ENCODE data around the gene GRIK1.

Gene GRIK1

GRCh38 chr21:29642551-29643245 is 297.1 kb downstream of the GRIK1 start:
- DNase-seq (ENCODE audit: low spot score) = no peak

- no peak for DNase-seq (ENCODE audit: low spot score)
Measured at GRCh38 chr21:29641635-29642550, 297.9 kb downstream of the GRIK1 start.

DNA sequence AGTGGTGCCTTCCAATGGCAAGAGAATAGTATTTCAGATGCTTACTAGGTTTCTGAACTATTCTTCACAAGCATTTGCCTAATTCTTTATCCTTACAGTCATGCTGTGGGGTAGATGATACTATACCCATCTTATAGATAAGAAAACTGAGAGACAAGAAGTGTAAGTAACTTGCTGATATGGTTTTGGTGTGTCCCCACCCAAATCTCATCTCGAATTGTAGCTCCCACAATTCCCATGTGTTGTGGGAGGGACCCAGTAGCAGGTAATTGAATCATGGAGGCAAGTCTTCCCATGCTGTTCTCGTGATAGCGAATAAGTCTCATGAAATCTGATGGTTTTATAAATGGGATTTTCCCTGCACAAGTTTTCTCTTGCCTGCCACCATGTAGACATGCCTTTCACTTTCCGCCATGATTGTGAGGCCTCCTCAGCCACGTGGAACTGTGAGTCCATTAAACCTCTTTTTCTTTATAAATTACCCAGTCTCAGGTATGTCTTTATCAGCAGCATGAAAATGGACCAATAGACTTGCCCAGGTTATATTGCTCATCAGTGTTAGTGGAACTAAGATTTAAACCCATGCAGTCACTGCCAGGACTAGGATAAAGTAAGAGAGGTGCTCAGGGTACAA is 298.7 kb downstream of the GRIK1 start:
- DNase-seq (ENCODE audit: low spot score) = no peak

DNA sequence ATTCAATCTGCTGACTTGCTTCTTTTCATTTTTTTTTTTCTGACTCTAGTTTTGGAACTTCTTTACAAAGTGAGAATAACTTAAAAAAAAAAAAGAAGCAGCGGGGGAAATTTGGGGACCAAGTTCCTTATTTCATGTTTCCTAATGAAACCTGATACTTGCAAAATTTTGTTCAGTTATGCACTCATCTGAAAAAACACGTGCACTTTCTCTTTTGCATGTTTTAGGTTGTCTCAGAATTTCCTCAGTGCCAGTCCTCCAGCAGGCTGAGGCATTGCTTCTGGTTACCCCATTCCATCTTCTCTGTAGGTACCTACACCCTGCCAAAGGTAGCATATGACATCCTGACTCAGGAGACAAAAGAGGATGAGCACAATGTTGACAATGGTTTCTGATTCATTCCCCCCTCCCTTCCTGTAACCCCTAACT is 299.7 kb downstream of the GRIK1 start:
- DNase-seq (ENCODE audit: low spot score) = no peak

DNA sequence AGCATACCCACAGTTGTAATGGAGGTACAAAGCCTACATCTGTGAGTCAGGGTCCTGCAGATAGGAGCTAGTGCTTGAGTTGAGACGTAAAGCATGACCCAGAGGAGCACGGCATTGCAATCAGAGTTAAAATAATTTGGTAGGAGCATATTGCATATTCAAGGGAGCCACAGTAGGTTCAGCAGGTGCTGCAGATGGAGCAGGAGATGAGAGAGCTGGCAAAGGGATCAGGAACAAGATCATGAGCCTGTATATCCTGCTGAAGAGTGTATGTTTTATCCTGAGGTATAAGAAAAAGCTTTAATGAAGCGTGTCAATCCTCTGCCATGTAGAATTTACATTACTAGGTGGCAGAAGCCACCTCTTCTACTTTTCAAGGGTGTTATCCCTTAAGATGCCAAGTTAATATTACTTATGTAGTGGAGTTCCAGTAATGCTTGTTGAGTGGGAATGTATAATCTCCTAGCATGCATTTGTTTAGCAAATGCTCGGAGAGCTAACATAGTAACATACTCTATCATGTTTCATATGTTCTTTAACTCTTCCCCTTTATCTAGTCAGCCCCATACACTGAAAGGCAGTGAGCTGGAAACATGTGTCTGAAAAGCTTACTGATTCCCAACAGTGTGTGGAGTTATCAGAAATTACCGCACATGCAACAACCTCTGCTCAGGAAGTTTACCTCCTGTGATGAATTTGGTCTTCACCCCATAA is 300.3 kb downstream of the GRIK1 start:
- DNase-seq (ENCODE audit: low spot score) = no peak

DNA sequence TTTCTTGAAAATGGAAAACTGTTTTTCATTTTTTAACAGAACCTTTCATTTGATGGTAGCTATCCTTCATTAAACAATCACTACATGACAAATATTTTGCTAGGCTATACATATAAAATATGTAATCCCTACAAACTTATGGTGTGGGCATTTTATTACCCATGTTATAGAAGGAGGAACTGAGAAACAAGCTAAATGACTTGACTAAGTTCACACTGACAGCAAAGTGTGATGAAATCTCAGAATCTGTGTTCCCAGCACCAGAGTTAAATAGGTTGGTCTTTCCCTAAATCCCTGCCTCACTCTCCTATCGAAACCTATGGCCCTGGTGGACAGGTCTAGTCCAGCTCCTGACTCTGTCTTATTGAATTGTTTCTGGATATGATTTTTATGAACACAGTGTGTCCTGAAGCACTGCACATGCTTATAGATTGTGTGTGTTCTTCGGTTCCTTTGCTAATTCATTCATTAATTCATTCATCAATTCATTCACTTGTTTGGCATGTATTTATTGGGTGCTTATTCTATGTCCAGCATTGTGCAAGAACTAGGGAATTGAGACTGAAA is 301.0 kb downstream of the GRIK1 start:
- DNase-seq (ENCODE audit: low spot score) = no peak

GRCh38 chr21:29638138-29638537 is 301.7 kb downstream of the GRIK1 start:
- no peak for DNase-seq (ENCODE audit: low spot score)

- no peak for DNase-seq (ENCODE audit: low spot score)
Measured at GRCh38 chr21:29637553-29637952, 302.2 kb downstream of the GRIK1 start.

- no peak for DNase-seq (ENCODE audit: low spot score)
Measured at GRCh38 chr21:29637134-29637533, 302.7 kb downstream of the GRIK1 start.

DNA sequence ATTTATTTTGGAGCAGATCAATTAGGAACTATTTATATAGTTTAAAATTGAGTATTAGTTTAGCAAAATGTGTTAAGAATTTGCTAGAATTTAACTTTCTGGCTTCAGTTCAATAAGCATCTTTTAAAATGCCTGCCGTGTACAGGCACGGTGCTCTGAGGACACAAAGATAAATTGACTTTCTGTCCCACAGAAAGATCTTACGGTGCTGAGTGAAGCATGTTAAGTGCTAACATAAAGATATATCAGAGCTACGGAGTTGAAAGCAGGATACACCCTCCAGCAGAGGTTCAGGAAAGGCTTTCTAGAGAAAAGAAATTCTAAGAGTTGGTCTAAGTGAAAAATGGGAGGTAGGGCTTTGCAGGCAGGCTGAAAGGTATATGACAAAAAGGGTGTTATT is 305.4 kb downstream of the GRIK1 start:
- no peak for DNase-seq (ENCODE audit: low spot score)

GRCh38 chr21:29633756-29634155 is 306.0 kb downstream of the GRIK1 start:
- DNase-seq (ENCODE audit: low spot score) = no peak

GRCh38 chr21:29630441-29630840 is 309.4 kb downstream of the GRIK1 start:
- no peak for DNase-seq (ENCODE audit: low spot score)

DNA sequence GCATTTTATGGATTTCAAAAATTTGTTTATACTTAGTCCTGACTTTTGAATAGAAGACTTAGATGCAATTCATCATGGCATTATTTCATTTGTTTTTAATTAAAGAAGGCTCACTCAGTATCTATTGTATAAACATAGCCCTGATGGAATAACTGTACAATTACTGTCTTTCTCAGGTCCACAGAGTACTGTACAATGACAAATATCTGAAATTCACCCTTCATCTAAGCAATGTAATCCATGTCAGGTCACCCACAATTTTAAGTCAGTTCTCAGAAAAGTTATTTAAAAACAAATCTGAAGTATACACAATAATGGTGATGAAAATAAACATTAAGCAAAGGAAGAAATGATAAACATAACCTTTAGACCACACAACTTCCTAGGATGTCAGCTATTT is 311.9 kb downstream of the GRIK1 start:
- no peak for DNase-seq (ENCODE audit: low spot score)

DNA sequence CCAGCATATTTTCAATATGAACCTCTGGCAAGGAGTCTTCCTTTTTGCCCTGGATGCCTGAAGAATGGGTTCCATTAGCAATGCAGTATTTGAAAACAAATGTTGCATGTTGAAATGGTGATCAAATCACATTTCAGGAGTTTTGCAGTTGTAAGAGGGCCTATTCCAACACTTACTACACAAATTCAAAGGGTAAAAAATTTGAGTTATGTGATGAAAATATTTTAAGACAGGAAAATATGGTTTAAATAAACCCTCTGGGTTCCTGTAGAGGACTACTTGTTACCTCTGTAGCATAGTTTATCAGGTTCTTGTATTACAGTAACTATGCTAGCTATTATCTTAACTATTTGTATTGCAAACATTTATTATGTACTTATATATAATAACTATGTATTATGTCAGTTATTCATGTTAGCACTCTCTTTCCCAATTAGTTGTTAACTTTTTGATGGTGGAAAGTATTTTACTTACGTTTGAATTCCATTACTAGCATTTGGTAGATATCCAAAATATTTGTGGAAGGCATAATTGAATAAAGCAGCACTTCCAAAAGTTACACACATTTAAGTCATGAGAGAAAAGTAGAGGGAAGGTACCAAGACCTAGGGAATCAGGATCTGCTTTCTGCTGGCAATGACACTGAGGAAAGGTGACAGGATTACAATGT is 312.9 kb downstream of the GRIK1 start:
- no peak for DNase-seq (ENCODE audit: low spot score)

DNA sequence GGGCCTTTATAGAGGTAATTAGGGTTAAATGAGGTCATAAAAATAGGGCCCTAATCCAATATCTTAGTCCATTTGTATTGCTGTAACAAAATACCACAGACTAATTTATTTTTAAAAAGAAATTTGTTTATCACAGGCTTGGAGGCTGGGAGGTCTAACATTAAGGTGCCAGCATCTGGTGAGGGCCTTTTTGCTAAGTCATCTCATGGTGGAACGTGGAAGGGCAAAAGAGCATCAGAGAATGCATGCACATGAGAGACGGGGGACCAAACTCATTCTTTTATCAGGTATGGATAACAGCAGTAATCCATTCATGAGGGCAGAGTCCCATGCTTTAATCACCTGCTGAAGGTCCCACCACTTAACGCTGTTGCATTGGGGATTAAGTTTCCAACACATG is 313.8 kb downstream of the GRIK1 start:
- DNase-seq (ENCODE audit: low spot score) = no peak

GRCh38 chr21:29624776-29625175 is 315.0 kb downstream of the GRIK1 start:
- no peak for DNase-seq (ENCODE audit: low spot score)

DNA sequence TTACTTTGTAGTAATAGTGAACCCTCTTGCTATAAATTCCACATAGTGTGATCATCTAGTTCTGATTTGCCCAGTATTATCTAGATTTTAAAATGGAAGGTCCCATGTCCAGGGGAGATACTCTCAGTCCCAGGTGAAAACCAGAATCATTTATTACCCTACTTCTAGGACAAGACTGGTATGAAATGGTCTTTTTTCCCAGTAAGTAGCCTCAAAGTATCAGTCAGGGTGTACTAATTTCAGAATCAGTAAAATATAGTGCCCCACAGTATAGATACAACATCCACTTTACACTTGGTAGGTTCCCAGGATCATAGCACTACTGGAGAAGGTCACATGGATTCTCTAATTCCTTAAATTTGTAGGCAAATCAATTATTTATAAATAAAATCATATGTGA is 318.3 kb downstream of the GRIK1 start:
- no peak for DNase-seq (ENCODE audit: low spot score)

GRCh38 chr21:29616209-29616751 is 323.5 kb downstream of the GRIK1 start:
- DNase-seq (ENCODE audit: low spot score) = no peak

- DNase-seq (ENCODE audit: low spot score) = no peak
Measured at GRCh38 chr21:29613877-29614276, 325.9 kb downstream of the GRIK1 start.

DNA sequence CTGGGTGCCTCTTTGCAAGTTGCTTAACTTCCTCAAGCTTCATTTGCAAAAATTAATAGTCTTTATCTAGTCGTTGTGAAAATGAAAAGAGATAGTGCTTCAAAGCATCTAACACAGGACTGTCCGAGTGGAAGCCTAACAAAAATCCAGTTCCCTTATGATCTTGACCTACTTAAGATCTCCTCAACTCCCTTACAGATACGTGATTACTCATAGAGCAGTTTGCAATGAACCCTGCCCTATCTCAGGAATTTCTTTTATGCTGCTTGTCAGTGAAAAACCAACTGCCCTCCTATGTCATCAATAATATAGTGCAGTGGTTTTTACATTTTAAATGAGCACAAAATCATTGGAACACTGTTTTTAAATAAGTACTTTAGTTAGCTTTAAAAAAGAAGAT is 326.8 kb downstream of the GRIK1 start:
- no peak for DNase-seq (ENCODE audit: low spot score)

DNA sequence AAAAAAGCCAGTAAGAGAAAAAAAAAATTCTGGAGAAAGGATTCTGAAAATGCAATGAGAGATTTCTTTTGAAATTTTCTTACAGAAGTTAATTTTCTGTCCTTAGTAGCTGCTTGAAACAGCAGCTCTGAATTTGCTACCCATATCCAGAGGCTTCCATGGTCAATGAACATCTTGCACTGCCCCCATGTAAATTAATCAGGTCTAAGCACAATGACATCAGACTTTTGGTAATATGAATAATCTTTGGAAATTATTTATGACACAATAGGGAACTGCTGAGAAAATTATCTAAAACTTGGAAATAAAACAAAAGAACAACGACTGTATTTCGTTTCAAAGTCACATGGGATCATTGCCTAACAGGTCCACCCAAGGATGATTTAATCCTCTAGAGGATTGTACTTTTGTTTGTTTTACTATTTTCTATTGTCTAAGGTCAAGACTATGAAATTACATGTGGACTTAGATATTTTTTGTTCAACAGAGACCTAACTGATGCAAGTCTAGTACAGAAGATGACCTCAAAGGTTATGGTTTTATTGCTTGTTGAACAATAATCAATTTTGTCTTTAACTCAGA is 328.9 kb downstream of the GRIK1 start:
- no peak for DNase-seq (ENCODE audit: low spot score)

Measured in SW480 (cell line).